Measurements from ENCODE around the gene ADRA2B. TPM values are rescaled to one million over a fixed set of nuclear protein-coding genes. Genes with fewer than 3 reads are reported as not detected.

The ADRA2B gene
- total RNA-seq, 1 experiment from 2014 or later = 0.47 TPM

GRCh38 chr2:96124406-96125265 is 8.3 kb upstream of the ADRA2B start:
- RAD21 ChIA-PET (ENCODE audit: low non-redundant PET in 1 of 2, low total read pairs in 2 of 2, uncharacterized antibody in 2 of 2, unreplicated experiment in 2 of 2) = no interaction called here
- POLR2A ChIA-PET = no interaction called here
- no peak overlapping the region for H3K4me3 ChIP-seq (replicated peaks in 1 of 2; ENCODE audit: low read depth in 1 of 2, low read length in 2 of 2)
- H3K4me2 ChIP-seq (ENCODE audit: low read length) = no peak overlapping the region
- no TSS peak for BruUV-seq (replicated peaks)
- H3K27me3 ChIP-seq (ENCODE audit: insufficient read depth, low read length) = 0 out of 2 replicates have a peak, but pooled peaks cover 3% of the 10 kb centered on the region
- DNase-seq (ENCODE audit: low read depth, low spot score) (no peak), ATAC-seq (peak; percentile 52; the same call in 1 of the 2 replicates)
- no peaks in the 10 kb centered on the region for H4K20me1 ChIP-seq (ENCODE audit: insufficient read depth)
- H3K27ac ChIP-seq (ENCODE audit: low read depth, low read length) = no peak overlapping the region
- no peak overlapping the region for H3K9ac ChIP-seq (ENCODE audit: low read length)
- H3K79me2 ChIP-seq (ENCODE audit: insufficient read depth, low read length) = no peaks in the 10 kb centered on the region
- intact Hi-C loops (cut with micrococcal nuclease) = no loop called here
- no peaks in the 10 kb centered on the region for H3K9me2 ChIP-seq (ENCODE audit: insufficient read depth)
- H3K9me3 ChIP-seq (ENCODE audit: control insufficient read depth in 1 of 2, insufficient read depth in 1 of 2, low read depth in 1 of 2, low read length in 2 of 2) = no peaks in the 10 kb centered on the region
- CTCF ChIA-PET = no interaction called here
- no peaks in the 10 kb centered on the region for H3K4me1 ChIP-seq (ENCODE audit: control insufficient read depth in 1 of 2, insufficient read depth in 2 of 2, low read length in 2 of 2)
- H2AFZ ChIP-seq (ENCODE audit: low read depth, low read length, poor library complexity, severe bottlenecking) = no peak overlapping the region
- no peaks in the 10 kb centered on the region for H3K36me3 ChIP-seq (ENCODE audit: control insufficient read depth in 1 of 2, insufficient read depth in 2 of 2, low read length in 2 of 2)
- TF ChIP-seq SIN3A (IDR thresholded peaks at IDR 0.05; ENCODE audit: low read depth) (no peak), JUND (IDR thresholded peaks at IDR 0.05) (no peak), CBX3 (IDR thresholded peaks at IDR 0.05; ENCODE audit: low read depth) (no peak), CEBPB (IDR thresholded peaks at IDR 0.05; ENCODE audit: low read depth) (no peak), MAX (IDR thresholded peaks at IDR 0.05) (no peak), RAD21 (IDR thresholded peaks at IDR 0.05; ENCODE audit: low read depth) (no peak), EGR1 (IDR thresholded peaks at IDR 0.05; ENCODE audit: low read depth) (no peak), ZNF274 (IDR thresholded peaks at IDR 0.05; ENCODE audit: low read depth, low read length) (no peak), CTCF (IDR thresholded peaks at IDR 0.05 in 2 of 3, conservative IDR thresholded peaks at IDR 0.05 in 1 of 3; ENCODE audit: borderline replicate concordance in 1 of 3, insufficient read depth in 1 of 3, low read depth in 2 of 3, low read length in 2 of 3) (no peak), ZBTB33 (IDR thresholded peaks at IDR 0.05; ENCODE audit: extremely low read depth, insufficient replicate concordance, low read length) (no peak), SP1 (IDR thresholded peaks at IDR 0.05; ENCODE audit: low read depth) (no peak), FOSL1 (IDR thresholded peaks at IDR 0.05; ENCODE audit: low read depth) (no peak), POLR2AphosphoS5 (IDR thresholded peaks at IDR 0.05; ENCODE audit: low read depth, low read length) (no peak), SRF (IDR thresholded peaks at IDR 0.05; ENCODE audit: low read depth) (no peak), ATF3 (IDR thresholded peaks at IDR 0.05) (no peak)

All from HCT116 (cell line).